RCC 7860 (cell line): Measurements from ENCODE around the gene LDHB.
"Not testable (repeated sequence)": the region's sequence is repeated elsewhere in the genome, so short reads cannot be mapped to it uniquely, and the experiment has no call there.

Experiments used
- DNase-seq: peaks from one replicate; pipeline ENCODE4 v3.0.0-alpha.2; 2015; ENCODE audit warnings: low spot score
- FAIRE-seq: peaks from 2 replicates; lab custom pipeline; 2012; peaks lifted over from hg19 to GRCh38; lab: Jason Lieb, UNC

Gene LDHB

GRCh38 chr12:21662122-21662792 lies 4.6 kb upstream of the LDHB start:
- DNase-seq (no peak), FAIRE-seq (no peak)

DNA sequence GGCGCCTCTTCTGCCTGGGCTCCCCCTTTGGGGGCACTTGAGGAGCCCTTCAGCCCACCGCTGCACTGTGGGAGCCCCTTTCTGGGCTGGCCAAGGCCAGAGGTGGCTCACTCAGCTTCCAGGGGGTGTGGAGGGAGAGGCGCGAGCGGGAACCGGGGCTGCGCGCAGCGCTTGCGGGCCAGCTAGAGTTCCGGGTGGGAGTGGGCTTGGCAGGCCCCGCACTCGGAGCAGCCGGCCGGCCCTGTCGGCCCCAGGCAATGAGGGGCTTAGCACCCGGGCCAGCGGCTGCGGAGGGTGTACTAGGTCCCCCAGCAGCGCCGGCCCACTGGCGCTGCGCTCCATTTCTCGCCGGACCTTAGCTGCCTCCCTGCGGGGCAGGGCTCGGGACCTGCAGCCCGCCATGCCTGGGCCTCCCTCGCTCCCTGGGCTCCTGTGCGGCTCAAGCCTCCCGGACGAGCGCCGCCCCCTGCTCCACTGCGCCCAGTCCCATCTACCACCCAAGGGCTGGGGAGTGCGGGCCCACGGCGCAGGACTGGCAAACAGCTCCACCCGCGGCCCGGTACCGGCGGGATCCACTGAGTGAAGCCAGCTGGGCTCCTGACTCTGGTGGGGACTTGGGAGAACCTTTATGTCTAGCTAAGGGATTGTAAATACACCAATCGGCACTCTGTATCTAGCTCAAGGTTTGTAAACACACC lies 3.9 kb upstream of the LDHB start:
- FAIRE-seq, DNase-seq: not testable (repeated sequence)

GRCh38 chr12:21659383-21659782 lies 1.7 kb upstream of the LDHB start:
- FAIRE-seq (no peak), DNase-seq (no peak)

DNA sequence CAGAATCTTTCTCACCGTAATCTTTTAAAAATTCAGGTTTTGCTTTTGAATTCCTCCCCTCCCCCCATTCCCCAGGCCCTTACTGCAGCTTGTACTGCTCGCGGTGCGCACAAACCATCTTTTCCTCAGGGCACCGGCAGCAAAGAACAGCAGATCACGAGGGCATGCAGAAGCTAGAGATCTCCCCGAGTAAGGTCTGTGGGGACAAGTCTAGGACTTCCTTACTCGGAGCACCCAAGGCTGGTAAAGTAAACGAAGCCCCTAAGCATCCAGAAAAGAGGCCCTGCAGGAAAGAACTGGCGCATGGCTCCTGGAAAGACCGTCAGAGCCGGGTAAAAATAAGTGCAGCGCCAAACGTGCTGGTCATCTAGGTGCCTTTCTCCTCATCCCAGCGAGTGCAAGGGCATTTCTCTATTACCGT lies 727 bp downstream of the LDHB start:
- FAIRE-seq (no peak), DNase-seq (peak; percentile 10)

DNA sequence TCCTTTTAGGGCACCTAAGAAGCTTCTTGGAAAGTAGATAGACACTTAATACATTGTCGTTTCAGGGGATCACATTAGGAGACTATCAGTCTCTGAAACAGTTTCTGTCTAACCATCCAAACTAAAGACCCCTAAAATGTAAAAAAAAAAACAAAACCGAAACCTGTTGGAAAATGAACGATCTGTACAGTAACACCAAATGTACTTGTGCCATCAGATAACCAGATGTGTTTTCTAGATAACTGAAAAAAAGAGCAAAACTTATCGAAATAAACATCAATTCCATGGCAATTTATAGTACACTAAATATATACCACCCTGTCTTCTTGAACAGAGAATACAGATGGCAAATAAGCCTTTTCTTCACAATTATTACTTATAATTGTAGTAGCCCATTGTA lies 2.1 kb downstream of the LDHB start:
- DNase-seq = no peak
- FAIRE-seq = no peak

DNA sequence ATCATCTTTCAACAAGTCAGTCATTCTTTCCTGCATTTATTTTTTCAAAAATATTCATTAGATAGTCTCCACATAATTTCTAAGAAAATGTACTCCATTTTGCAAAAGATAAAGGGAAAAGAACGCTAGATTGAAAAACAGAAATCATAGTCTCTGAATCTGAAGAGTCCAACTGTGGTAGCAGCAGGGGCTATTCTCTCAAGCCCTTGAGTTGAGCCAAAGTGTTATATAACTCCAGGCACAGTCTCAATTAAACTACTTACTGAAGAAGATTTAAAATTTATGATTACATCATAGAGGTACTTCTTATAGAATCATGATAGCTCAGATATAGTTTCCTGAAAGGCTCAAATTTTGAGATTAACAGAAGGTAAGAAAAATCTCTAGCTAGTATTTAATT lies 5.8 kb downstream of the LDHB start:
- no peak for DNase-seq
- FAIRE-seq = no peak

DNA sequence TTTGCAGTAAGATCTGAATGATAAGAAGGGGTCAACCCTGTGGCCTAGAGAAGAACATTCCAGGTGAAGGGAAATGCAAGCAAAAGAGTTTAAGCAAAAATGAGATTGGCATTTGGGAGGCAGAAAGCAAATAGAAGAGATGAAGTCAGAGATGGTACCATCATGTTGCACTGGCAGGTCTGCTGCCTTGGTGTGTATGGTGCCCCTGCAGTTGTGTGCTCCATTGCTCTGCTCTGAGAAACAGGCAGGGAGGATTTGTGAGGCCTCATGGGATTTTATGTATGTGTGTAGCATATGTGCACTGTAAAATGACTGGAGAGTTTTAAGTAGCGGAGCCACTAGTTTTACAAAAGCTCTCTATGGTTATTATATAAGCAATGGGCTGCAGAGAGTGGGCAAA lies 6.6 kb downstream of the LDHB start:
- FAIRE-seq (no peak), DNase-seq (no peak)

DNA sequence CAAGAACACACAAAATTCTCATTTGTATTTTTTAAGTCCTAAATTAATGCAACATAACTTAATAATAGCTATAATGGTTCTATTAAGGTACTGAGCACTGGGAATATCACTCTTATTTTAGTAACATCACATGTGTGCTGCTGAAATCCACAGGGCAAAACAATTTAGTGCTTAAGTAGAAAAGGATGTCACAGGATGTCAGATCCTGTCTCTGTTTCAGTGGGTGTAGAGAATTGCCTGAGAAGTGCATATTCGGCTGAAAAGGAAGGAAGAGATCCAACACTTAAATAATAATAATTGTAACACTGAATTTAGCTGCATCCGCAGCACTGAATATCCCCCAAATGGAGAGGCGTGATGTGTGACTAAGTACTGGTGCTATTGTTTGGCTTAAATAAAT lies 8.6 kb downstream of the LDHB start:
- FAIRE-seq (no peak), DNase-seq (no peak)

- no peak for FAIRE-seq
- DNase-seq = no peak
Measured at GRCh38 chr12:21648378-21648777, 9.3 kb downstream of the LDHB start.

DNA sequence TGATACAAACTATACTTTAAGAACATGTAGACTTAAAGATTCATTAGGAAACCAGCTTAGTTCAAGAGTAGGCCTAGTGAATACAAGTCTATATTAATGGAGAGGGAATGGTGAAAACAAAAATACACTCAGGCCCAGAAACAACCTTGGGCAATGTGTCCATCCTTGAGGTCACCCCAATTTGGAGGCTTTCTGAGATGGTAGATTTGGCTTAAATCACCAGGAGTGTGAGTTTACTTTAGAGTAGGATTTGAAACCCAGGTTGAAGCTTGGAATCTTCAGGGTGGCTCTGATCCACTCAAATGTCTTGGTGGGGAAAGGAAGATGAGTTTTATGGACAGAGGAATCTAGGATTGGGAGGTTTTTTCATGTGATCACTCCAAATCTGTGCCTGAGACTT lies 10.5 kb downstream of the LDHB start:
- no peak for FAIRE-seq
- no peak for DNase-seq

DNA sequence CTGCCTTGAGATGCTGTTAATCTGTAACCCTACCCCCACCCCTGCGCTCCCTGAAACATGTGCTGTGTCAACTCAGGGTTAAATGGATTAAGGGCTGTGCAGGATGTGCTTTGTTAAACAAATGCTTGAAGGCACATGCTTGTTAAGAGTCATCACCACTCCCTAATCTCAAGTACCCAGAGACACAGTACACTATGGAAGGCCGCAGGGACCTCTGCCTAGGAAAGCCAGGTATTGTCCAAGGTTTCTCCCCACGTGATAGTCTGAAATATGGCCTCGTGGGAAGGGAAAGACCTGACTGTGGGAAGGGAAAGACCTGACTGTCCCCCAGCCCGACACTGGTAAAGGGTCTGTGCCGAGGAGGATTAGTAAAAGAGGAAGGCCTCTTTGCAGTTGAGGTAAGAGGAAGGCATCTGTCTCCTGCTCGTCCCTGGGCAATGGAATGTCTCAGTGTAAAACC lies 12.6 kb downstream of the LDHB start:
- DNase-seq = peak; percentile 57
- not testable (repeated sequence) for FAIRE-seq

GRCh38 chr12:21644516-21644915 lies 13.1 kb downstream of the LDHB start:
- no peak for DNase-seq
- FAIRE-seq = no peak

GRCh38 chr12:21643758-21644157 lies 13.9 kb downstream of the LDHB start:
- no peak for DNase-seq
- no peak for FAIRE-seq

DNA sequence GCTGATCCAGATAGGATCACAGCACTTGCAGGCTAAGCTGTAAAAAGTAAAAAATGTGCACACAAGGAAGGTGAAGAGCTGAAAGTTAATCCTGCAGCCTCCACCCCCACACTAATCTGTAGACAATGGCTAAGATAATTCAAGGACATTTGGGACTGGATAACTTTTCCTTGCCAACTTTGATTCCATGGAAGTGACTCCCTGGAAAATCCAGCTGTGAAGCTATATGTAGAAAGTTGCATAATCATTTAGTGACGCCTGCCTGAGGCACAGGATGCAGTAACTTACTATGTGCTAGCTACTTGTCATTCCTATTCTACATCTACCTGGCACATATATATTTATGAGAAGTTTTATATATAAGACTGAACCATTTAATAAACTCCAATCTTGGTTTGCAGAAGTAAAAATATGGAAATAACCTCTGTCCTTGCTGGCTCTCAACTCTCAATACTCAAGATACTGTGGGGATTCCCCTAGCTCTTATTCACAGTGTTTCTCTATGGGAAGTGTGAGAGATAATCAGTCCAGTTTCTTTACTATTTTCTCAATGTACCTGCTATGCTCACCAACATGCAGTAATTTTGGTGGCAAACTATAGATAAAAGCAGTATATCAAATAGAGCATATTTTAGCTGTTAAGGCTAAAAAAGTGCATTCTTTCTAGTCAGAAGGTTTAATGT lies 14.8 kb downstream of the LDHB start:
- DNase-seq = no peak
- no peak for FAIRE-seq

- no peak for DNase-seq
- no peak for FAIRE-seq
Measured at GRCh38 chr12:21638054-21638891, 19.4 kb downstream of the LDHB start.

DNA sequence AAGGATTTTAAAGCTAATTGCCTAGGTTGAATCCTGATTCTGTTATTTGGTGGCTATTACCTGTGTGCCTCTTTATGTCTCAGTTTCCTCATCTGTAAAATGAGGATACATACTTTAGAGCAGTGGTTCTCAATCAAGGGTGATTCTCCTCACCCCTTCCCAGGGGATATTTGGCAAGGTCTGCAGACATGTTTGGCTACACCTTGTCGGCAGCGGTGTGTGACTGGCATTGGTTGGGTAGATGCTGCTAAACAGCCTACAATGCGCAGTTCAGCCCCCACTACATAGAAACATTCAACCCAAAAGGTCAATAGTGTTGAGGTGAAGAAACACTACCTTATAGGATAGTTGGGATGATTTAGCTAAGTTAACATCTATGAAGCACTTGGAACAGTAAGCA lies 23.4 kb downstream of the LDHB start:
- DNase-seq (no peak), FAIRE-seq (no peak)

GRCh38 chr12:21631367-21631766 lies 26.3 kb downstream of the LDHB start:
- DNase-seq = no peak
- no peak for FAIRE-seq

DNA sequence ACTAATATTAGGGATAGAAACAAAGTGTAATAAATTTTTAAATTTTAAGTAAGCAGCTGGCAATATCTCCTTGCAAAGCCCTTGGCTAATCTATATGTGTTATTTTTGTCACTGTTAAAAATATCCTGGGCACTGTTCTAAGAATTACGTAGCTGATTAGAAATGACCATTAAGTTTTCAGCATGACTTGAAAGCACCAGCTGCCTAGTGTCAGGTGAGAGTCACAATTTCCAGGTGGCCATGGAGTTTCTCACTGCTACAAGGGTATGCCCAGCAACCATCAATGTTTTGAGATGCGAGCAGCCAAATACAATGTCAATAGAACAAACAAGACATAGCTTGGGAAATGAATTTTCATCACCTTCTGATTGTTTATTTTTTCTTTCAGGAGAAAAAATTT lies 29.7 kb downstream of the LDHB start:
- FAIRE-seq (no peak), DNase-seq (no peak)

DNA sequence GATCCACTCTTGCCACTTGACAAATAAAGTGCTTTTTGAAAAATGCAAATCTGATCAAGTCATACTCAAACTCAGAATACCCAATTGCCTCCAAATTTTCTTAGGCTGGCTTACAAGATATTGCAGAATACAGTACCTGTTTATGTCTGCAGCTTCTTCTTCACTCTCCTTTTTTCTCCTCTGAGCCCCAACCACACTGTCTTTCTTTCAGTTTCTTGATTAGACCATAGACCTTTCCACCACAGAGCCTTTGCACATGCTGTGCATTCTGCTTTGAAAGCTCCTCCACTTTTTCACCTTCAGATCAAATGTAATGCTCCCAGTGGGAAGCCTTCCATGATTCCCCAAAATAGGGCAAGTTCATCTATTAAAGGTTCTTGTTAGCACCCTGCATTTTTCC lies 39.1 kb downstream of the LDHB start:
- DNase-seq = no peak
- no peak for FAIRE-seq

DNA sequence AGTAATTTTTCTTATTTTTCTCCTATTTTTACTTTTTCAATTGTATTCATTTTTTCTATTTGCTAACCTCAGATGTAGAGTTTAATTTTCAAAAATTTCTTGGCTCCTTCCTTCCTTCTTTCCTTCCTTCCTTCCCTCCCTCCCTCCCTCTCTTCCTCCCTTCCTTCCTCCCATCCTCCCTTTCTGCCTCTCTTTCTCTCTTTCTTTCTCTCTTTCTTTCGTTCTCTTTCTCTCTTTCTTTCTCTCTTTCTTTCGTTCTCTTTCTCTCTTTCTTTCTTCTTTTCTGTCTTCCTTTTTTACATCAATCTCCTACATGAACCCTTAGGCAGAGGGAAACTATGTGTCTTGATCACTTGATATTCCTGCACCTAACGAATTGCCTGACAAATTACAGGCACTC lies 40.6 kb downstream of the LDHB start:
- FAIRE-seq (no peak), DNase-seq (no peak)

DNA sequence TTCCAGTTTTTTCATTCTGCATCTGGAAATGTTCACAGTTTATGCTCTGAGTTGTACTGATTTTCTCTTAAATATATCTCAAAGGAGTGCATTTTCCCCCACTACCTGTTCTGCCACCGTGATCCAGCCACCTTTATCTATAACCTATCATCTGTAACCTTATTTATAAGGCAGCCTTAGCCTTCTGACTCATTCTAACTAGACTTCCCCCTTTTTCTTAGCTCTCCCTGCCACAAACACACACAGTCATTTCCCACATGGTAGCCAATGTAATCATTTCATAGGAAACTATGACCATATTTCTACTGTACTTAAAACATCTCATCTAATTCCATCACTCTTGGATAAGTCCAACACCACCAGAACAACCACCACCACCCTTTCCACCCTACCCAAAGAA lies 42.2 kb downstream of the LDHB start:
- DNase-seq (no peak), FAIRE-seq (no peak)
